HEK293 (cell line): Measurements from ENCODE around the gene GMPR2.

Source experiments
- CTCF ChIA-PET: fragments of 350-600 bp; formaldehyde crosslinking; extraction: SDS; loops from one replicate; lab custom pipeline; 2021; ENCODE audit warnings: antibody characterized with exemption; lab: Yijun Ruan, JAX
- POLR2A ChIA-PET: fragments of 300-600 bp; formaldehyde crosslinking; extraction: SDS; loops from one replicate; lab custom pipeline; 2020; ENCODE audit warnings: antibody characterized with exemption, inconsistent platforms; lab: Yijun Ruan, JAX
- H3K27ac ChIP-seq: fragments of 200-500 bp; sonication (Bioruptor generic); 2 replicates; pipeline ENCODE4 v1.5.1; 2014; ENCODE audit warnings: low read depth, low read length, control low read depth, inconsistent platforms; ENCODE audit errors: extremely low read depth
- H3K36me3 ChIP-seq, 2 experiments: fragments of 200-500 bp in 1 of 2; sonication (Bioruptor generic) in 1 of 2; 1 replicate in 1 of 2; 2 replicates in 1 of 2; pipeline ENCODE4 v1.5.1; 2014 to 2017; ENCODE audit warnings: inconsistent platforms in 2 of 2, low read length in 2 of 2; ENCODE audit not compliant: control insufficient read depth in 2 of 2, insufficient read depth in 1 of 2
- H3K4me1 ChIP-seq: fragments of 200-500 bp; sonication (Bioruptor generic); 2 replicates; pipeline ENCODE4 v1.5.1; 2014; ENCODE audit warnings: mild to moderate bottlenecking, low read length, inconsistent platforms; ENCODE audit not compliant: control insufficient read depth, insufficient read depth
- H3K4me3 ChIP-seq: 2 replicates; pipeline ENCODE4 v1.5.1; 2011; ENCODE audit warnings: low read depth, mild to moderate bottlenecking, control low read depth, low read length, moderate library complexity
- H3K9me3 ChIP-seq: fragments of 200-500 bp; sonication (Bioruptor generic); 2 replicates; pipeline ENCODE4 v1.5.1; 2014; ENCODE audit warnings: low read depth, low read length, inconsistent platforms; ENCODE audit not compliant: control insufficient read depth, insufficient read depth
- INSM2 ChIP-seq: fragments of 450-650 bp; formaldehyde crosslinking; IDR thresholded peaks from 2 replicates; pipeline ENCODE4 v1.5.1; 2016; ENCODE audit warnings: missing biosample characterization, missing genetic modification characterization
- ZBTB20 ChIP-seq: fragments of 450-650 bp; formaldehyde crosslinking; IDR thresholded peaks from 2 replicates; pipeline ENCODE4 v1.5.1; 2016; ENCODE audit warnings: missing biosample characterization, missing genetic modification characterization
- ZBTB6 ChIP-seq: fragments of 450-650 bp; formaldehyde crosslinking; IDR thresholded peaks from 2 replicates; pipeline ENCODE4 v1.5.1; 2017; ENCODE audit warnings: missing biosample characterization, missing genetic modification characterization
- ZNF16 ChIP-seq: fragments of 450-650 bp; formaldehyde crosslinking; IDR thresholded peaks from 2 replicates; pipeline ENCODE4 v1.5.1; 2016; ENCODE audit warnings: low read depth, missing biosample characterization, missing genetic modification characterization
- ZNF211 ChIP-seq: fragments of 450-650 bp; formaldehyde crosslinking; IDR thresholded peaks from 2 replicates; pipeline ENCODE4 v1.5.1; 2016; ENCODE audit warnings: low read depth, missing biosample characterization, missing genetic modification characterization
- ZNF239 ChIP-seq: fragments of 450-650 bp; formaldehyde crosslinking; IDR thresholded peaks from 2 replicates; pipeline ENCODE4 v1.5.1; 2016; ENCODE audit warnings: missing biosample characterization, missing genetic modification characterization
- ZNF37A ChIP-seq: fragments of 450-650 bp; IDR thresholded peaks from 2 replicates; pipeline ENCODE4 v1.5.1; 2018; ENCODE audit warnings: missing biosample characterization, missing genetic modification characterization
- ZNF596 ChIP-seq: fragments of 450-650 bp; IDR thresholded peaks from 2 replicates; pipeline ENCODE4 v1.5.0; 2018; ENCODE audit warnings: missing biosample characterization, mild to moderate bottlenecking, missing genetic modification characterization, moderate library complexity
- ZNF624 ChIP-seq: fragments of 450-650 bp; formaldehyde crosslinking; IDR thresholded peaks from 2 replicates; pipeline ENCODE4 v1.5.1; 2017; ENCODE audit warnings: missing biosample characterization, missing genetic modification characterization
- ZNF664 ChIP-seq: fragments of 450-650 bp; formaldehyde crosslinking; IDR thresholded peaks from 2 replicates; pipeline ENCODE4 v1.5.1; 2016; ENCODE audit warnings: missing biosample characterization, missing genetic modification characterization
- ZNF670 ChIP-seq: fragments of 450-650 bp; formaldehyde crosslinking; IDR thresholded peaks from 2 replicates; pipeline ENCODE4 v1.5.1; 2016; ENCODE audit warnings: missing biosample characterization, missing genetic modification characterization, low read depth
- ZNF768 ChIP-seq: fragments of 450-650 bp; formaldehyde crosslinking; IDR thresholded peaks from 2 replicates; pipeline ENCODE4 v1.5.1; 2018; ENCODE audit warnings: missing biosample characterization, mild to moderate bottlenecking, missing genetic modification characterization
- ZXDB ChIP-seq: fragments of 450-650 bp; formaldehyde crosslinking; IDR thresholded peaks from 2 replicates; pipeline ENCODE4 v1.5.1; 2016; ENCODE audit warnings: missing biosample characterization, missing genetic modification characterization
- TF ChIP-seq, protein P1 (sequence below): fragments of 450-650 bp; formaldehyde crosslinking; IDR thresholded peaks from 2 replicates; pipeline ENCODE4 v1.5.1; 2017; ENCODE audit warnings: missing biosample characterization, missing genetic modification characterization
- TF ChIP-seq, protein P2 (sequence below): fragments of 450-650 bp; formaldehyde crosslinking; IDR thresholded peaks from 2 replicates; pipeline ENCODE4 v1.5.1; 2016; ENCODE audit warnings: missing biosample characterization, missing genetic modification characterization
- TF ChIP-seq, protein P3 (sequence below): fragments of 450-650 bp; formaldehyde crosslinking; IDR thresholded peaks from 2 replicates; pipeline ENCODE4 v1.5.1; 2017; ENCODE audit warnings: missing biosample characterization, missing genetic modification characterization

GMPR2 gene

GRCh38 chr14:24261256-24261968, 28.7 kb downstream of the GMPR2 start:
- no peak for TF ChIP-seq ZXDB (tag by site-specific recombination)
- TF ChIP-seq, protein P1, sequence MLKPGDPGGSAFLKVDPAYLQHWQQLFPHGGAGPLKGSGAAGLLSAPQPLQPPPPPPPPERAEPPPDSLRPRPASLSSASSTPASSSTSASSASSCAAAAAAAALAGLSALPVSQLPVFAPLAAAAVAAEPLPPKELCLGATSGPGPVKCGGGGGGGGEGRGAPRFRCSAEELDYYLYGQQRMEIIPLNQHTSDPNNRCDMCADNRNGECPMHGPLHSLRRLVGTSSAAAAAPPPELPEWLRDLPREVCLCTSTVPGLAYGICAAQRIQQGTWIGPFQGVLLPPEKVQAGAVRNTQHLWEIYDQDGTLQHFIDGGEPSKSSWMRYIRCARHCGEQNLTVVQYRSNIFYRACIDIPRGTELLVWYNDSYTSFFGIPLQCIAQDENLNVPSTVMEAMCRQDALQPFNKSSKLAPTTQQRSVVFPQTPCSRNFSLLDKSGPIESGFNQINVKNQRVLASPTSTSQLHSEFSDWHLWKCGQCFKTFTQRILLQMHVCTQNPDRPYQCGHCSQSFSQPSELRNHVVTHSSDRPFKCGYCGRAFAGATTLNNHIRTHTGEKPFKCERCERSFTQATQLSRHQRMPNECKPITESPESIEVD, result no peak
- TF ChIP-seq ZNF37A (tag by site-specific recombination), result no peak
- TF ChIP-seq ZBTB6 (tag by site-specific recombination), result no peak
- no peak for TF ChIP-seq ZNF664
- TF ChIP-seq ZNF768 (tag by site-specific recombination), result no peak
- TF ChIP-seq, protein P2, sequence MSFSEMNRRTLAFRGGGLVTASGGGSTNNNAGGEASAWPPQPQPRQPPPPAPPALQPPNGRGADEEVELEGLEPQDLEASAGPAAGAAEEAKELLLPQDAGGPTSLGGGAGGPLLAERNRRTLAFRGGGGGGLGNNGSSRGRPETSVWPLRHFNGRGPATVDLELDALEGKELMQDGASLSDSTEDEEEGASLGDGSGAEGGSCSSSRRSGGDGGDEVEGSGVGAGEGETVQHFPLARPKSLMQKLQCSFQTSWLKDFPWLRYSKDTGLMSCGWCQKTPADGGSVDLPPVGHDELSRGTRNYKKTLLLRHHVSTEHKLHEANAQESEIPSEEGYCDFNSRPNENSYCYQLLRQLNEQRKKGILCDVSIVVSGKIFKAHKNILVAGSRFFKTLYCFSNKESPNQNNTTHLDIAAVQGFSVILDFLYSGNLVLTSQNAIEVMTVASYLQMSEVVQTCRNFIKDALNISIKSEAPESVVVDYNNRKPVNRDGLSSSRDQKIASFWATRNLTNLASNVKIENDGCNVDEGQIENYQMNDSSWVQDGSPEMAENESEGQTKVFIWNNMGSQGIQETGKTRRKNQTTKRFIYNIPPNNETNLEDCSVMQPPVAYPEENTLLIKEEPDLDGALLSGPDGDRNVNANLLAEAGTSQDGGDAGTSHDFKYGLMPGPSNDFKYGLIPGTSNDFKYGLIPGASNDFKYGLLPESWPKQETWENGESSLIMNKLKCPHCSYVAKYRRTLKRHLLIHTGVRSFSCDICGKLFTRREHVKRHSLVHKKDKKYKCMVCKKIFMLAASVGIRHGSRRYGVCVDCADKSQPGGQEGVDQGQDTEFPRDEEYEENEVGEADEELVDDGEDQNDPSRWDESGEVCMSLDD (tag by site-specific recombination), result no peak
- no peak for TF ChIP-seq ZNF239 (tag by site-specific recombination)
- no peak for TF ChIP-seq INSM2
- no peak for TF ChIP-seq ZBTB20 (tag by site-specific recombination)
- no peak for TF ChIP-seq ZNF624 (tag by site-specific recombination)
- no peak for TF ChIP-seq ZNF670 (tag by site-specific recombination)
- no peak for TF ChIP-seq ZNF16 (tag by site-specific recombination)
- no peak for TF ChIP-seq ZNF211 (tag by site-specific recombination)
- no peak for TF ChIP-seq ZNF596
- TF ChIP-seq, protein P3, sequence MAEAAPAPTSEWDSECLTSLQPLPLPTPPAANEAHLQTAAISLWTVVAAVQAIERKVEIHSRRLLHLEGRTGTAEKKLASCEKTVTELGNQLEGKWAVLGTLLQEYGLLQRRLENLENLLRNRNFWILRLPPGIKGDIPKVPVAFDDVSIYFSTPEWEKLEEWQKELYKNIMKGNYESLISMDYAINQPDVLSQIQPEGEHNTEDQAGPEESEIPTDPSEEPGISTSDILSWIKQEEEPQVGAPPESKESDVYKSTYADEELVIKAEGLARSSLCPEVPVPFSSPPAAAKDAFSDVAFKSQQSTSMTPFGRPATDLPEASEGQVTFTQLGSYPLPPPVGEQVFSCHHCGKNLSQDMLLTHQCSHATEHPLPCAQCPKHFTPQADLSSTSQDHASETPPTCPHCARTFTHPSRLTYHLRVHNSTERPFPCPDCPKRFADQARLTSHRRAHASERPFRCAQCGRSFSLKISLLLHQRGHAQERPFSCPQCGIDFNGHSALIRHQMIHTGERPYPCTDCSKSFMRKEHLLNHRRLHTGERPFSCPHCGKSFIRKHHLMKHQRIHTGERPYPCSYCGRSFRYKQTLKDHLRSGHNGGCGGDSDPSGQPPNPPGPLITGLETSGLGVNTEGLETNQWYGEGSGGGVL (tag by site-specific recombination), result no peak
- CTCF ChIA-PET, result interaction anchor here (0.6 to 1.4 kb wide), 3 partner anchors 14 to 19 kb away, joined by 3 to 6 read pairs (median 4); partner anchors contain the start of gene TINF2
- POLR2A ChIA-PET, result interaction anchor here (0.7 to 3.6 kb wide), 4 partner anchors 10 to 168 kb away, joined by 3 to 16 read pairs (median 9); partner anchors contain the start of genes EMC9, PCK2, RABGGTA and TINF2
- Histone ChIP-seq H3K27ac (no peak overlapping the region), H3K36me3 (peaks cover 0 to 12% of the 10 kb centered on the region in 2 experiments; a peak in 1 of 3 replicates), H3K4me3 (no peak overlapping the region), H3K4me1 (no peaks in the 10 kb centered on the region), H3K9me3 (no peaks in the 10 kb centered on the region)
